H1 (cell line): Measurements from ENCODE around the gene LKAAEAR1. TPM values are rescaled to one million over a fixed set of nuclear protein-coding genes. Genes with fewer than 3 reads are reported as not detected.

Experiments
- CTCF ChIA-PET: fragments of 300-600 bp; sonication (Branson Sonifier 250); formaldehyde crosslinking; loops from one replicate; lab custom pipeline; 2021; ENCODE audit not compliant: partially characterized antibody; lab: Charles Lee
- POLR2A ChIA-PET: fragments of 300-600 bp; sonication (Branson Sonifier 250); formaldehyde crosslinking; loops from one replicate; lab custom pipeline; 2021; ENCODE audit warnings: inconsistent platforms; ENCODE audit not compliant: partially characterized antibody; lab: Charles Lee
- DNase-seq, 2 experiments: peaks; one replicate each; pipeline versions ENCODE4 v3.0.0 to v3.0.0-alpha.2; 2010 to 2022; ENCODE audit warnings: low spot score in 2 of 2, low read depth in 1 of 2, mixed read lengths in 1 of 2
- FAIRE-seq: peaks from 2 replicates; lab custom pipeline; 2011; peaks lifted over from hg19 to GRCh38; lab: Jason Lieb, UNC
- H2AFZ ChIP-seq: 2 replicates; pipeline ENCODE4 v1.8.1; 2012; ENCODE audit warnings: low read length, inconsistent platforms
- H2AK5ac ChIP-seq: 2 replicates; pipeline ENCODE4 v1.6.1; 2013; ENCODE audit warnings: low read depth, low read length
- H2BK120ac ChIP-seq: replicated peaks from 2 replicates; pipeline ENCODE3; 2013; ENCODE audit warnings: low read depth, low read length, inconsistent platforms
- H2BK12ac ChIP-seq: 2 replicates; pipeline ENCODE4 v1.6.1; 2013; ENCODE audit warnings: low read depth, low read length
- H2BK15ac ChIP-seq: 2 replicates; pipeline ENCODE4 v1.6.1; 2013; ENCODE audit warnings: low read length
- H2BK20ac ChIP-seq: 2 replicates; pipeline ENCODE4 v1.6.1; 2013; ENCODE audit warnings: low read length
- H2BK5ac ChIP-seq: 2 replicates; pipeline ENCODE4 v1.6.1; 2013; ENCODE audit warnings: low read depth, low read length
- H3K14ac ChIP-seq: 2 replicates; pipeline ENCODE4 v1.6.1; 2013; ENCODE audit warnings: inconsistent platforms; ENCODE audit not compliant: insufficient read length
- H3K18ac ChIP-seq: 2 replicates; pipeline ENCODE4 v1.6.1; 2013; ENCODE audit warnings: low read length; ENCODE audit errors: extremely low read depth
- H3K23ac ChIP-seq: 2 replicates; pipeline ENCODE4 v1.6.1; 2013; ENCODE audit warnings: inconsistent platforms; ENCODE audit not compliant: insufficient read length
- H3K23me2 ChIP-seq: 2 replicates; pipeline ENCODE4 v1.6.1; 2013; ENCODE audit warnings: low read depth, low read length
- H3K27ac ChIP-seq: 2 replicates; pipeline ENCODE4 v1.6.1; 2011; ENCODE audit warnings: low read depth, low read length, inconsistent platforms
- H3K27me3 ChIP-seq, 4 experiments: replicated peaks in 1 of 4; 1 replicate in 1 of 4; 2 replicates in 3 of 4; pipeline versions ENCODE4 v1.6.1 to v1.8.1; 2011 to 2013; ENCODE audit warnings: low read length in 3 of 4, mild to moderate bottlenecking in 3 of 4, inconsistent platforms in 2 of 4, mixed read lengths in 2 of 4, moderate library complexity in 1 of 4; ENCODE audit not compliant: control insufficient read depth in 3 of 4, insufficient read depth in 3 of 4; ENCODE audit errors: extremely low read depth in 1 of 4
- H3K36me3 ChIP-seq, 4 experiments: 2 replicates each; pipeline versions ENCODE4 v1.6.1 to v1.8.1; 2011 to 2013; ENCODE audit warnings: mild to moderate bottlenecking in 4 of 4, low read length in 3 of 4, moderate library complexity in 2 of 4, control low read depth in 1 of 4, inconsistent platforms in 1 of 4; ENCODE audit not compliant: insufficient read depth in 4 of 4, control insufficient read depth in 2 of 4
- H3K4ac ChIP-seq: replicated peaks from 2 replicates; pipeline ENCODE3; 2013; ENCODE audit warnings: low read length, low read depth, mixed read lengths, inconsistent platforms; ENCODE audit not compliant: insufficient read length
- H3K4me1 ChIP-seq, 4 experiments: replicated peaks in 1 of 4; 1 replicate in 1 of 4; 2 replicates in 3 of 4; pipeline versions ENCODE4 v1.6.1 to v1.8.1; 2011 to 2013; ENCODE audit warnings: low read length in 3 of 4, inconsistent platforms in 2 of 4, mixed read lengths in 1 of 4; ENCODE audit not compliant: insufficient read depth in 4 of 4, control insufficient read depth in 3 of 4
- H3K4me2 ChIP-seq, 2 experiments: 2 replicates each; pipeline versions ENCODE4 v1.6.1 to v1.8.1; 2011 to 2013; ENCODE audit warnings: low read depth in 2 of 2, low read length in 2 of 2, control low read depth in 1 of 2, inconsistent platforms in 1 of 2, mild to moderate bottlenecking in 1 of 2; ENCODE audit not compliant: insufficient read depth in 1 of 2
- H3K4me3 ChIP-seq, 4 experiments: fragments of 200-600, 300-600 bp in 1 of 4; sonication (generic), shearing (Covaris generic), sonication (Bioruptor Twin) in 1 of 4; 2 replicates each; pipeline versions ENCODE4 v1.5.1 to v1.8.1; 2011 to 2016; ENCODE audit warnings: low read length in 4 of 4, low read depth in 3 of 4, control low read depth in 2 of 4, inconsistent platforms in 2 of 4, mild to moderate bottlenecking in 2 of 4, mixed read lengths in 1 of 4, moderate library complexity in 1 of 4; ENCODE audit not compliant: insufficient read depth in 2 of 4; ENCODE audit errors: extremely low read depth in 1 of 4
- H3K56ac ChIP-seq: replicated peaks from 2 replicates; pipeline ENCODE3; 2013; ENCODE audit warnings: low read depth, mild to moderate bottlenecking, mixed read lengths, low read length, inconsistent platforms; ENCODE audit not compliant: insufficient read length
- H3K79me1 ChIP-seq: 2 replicates; pipeline ENCODE4 v1.6.1; 2013; ENCODE audit warnings: low read depth, low read length, control low read depth
- H3K79me2 ChIP-seq, 2 experiments: 2 replicates each; pipeline versions ENCODE4 v1.6.1 to v1.8.1; 2012 to 2013; ENCODE audit warnings: low read length in 2 of 2, mild to moderate bottlenecking in 2 of 2, inconsistent platforms in 1 of 2; ENCODE audit not compliant: insufficient read depth in 2 of 2, control insufficient read depth in 1 of 2
- H3K9ac ChIP-seq, 4 experiments: replicated peaks in 1 of 4; 1 replicate in 1 of 4; 2 replicates in 3 of 4; pipeline versions ENCODE4 v1.6.1 to v1.8.1; 2011 to 2013; ENCODE audit warnings: low read depth in 3 of 4, low read length in 3 of 4, control low read depth in 2 of 4, mild to moderate bottlenecking in 2 of 4, moderate library complexity in 2 of 4, inconsistent platforms in 1 of 4; ENCODE audit errors: extremely low read depth in 1 of 4
- H3K9me3 ChIP-seq, 2 experiments: 2 replicates each; pipeline versions ENCODE4 v1.6.1 to v1.8.1; 2012 to 2013; ENCODE audit warnings: mild to moderate bottlenecking in 2 of 2, moderate library complexity in 2 of 2, control low read depth in 1 of 2, inconsistent platforms in 1 of 2, low read depth in 1 of 2, low read length in 1 of 2, mixed read lengths in 1 of 2; ENCODE audit not compliant: insufficient read depth in 2 of 2
- H4K20me1 ChIP-seq, 2 experiments: replicated peaks in 1 of 2; 2 replicates each; pipeline versions ENCODE3 to v1.8.1; 2011 to 2013; ENCODE audit warnings: inconsistent platforms in 2 of 2, low read length in 2 of 2, mild to moderate bottlenecking in 1 of 2; ENCODE audit not compliant: insufficient read depth in 2 of 2, control insufficient read depth in 1 of 2
- H4K5ac ChIP-seq: 2 replicates; pipeline ENCODE4 v1.6.1; 2013; ENCODE audit warnings: low read length, low read depth, mixed read lengths, inconsistent platforms; ENCODE audit not compliant: insufficient read length
- H4K8ac ChIP-seq: 2 replicates; pipeline ENCODE4 v1.8.0; 2013; ENCODE audit warnings: mild to moderate bottlenecking, moderate library complexity, low read length, inconsistent platforms; ENCODE audit not compliant: insufficient read depth; ENCODE audit errors: extremely low read depth
- H4K91ac ChIP-seq: replicated peaks from 2 replicates; pipeline ENCODE3; 2013; ENCODE audit warnings: low read length, mixed read lengths, inconsistent platforms; ENCODE audit not compliant: insufficient read length
- CHD2 ChIP-seq: IDR thresholded peaks from 2 replicates; pipeline ENCODE4 v1.6.1; 2012; ENCODE audit warnings: low read length, improper control_type of control experiment
- HDAC6 ChIP-seq: IDR thresholded peaks from one replicate; pipeline ENCODE4 v1.7.1; 2012; ENCODE audit warnings: low read depth, mild to moderate bottlenecking, inconsistent platforms, low read length, moderate library complexity
- POLR2AphosphoS5 ChIP-seq: IDR thresholded peaks from 2 replicates; pipeline ENCODE4 v1.6.1; 2011; ENCODE audit warnings: low read depth, low read length
- RNF2 ChIP-seq: fragments of 200-900, 300-1000 bp; sonication (generic); IDR thresholded peaks from 2 replicates; pipeline ENCODE4 v1.7.1; 2016; ENCODE audit warnings: borderline replicate concordance, low read depth, mild to moderate bottlenecking, antibody characterized with exemption, low read length; ENCODE audit not compliant: poor library complexity, severe bottlenecking; ENCODE audit errors: missing control alignments
- SP1 ChIP-seq: IDR thresholded peaks from 2 replicates; pipeline ENCODE4 v1.6.1; 2011; ENCODE audit warnings: low read depth, low read length
- YY1 ChIP-seq: IDR thresholded peaks from 2 replicates; pipeline ENCODE4 v1.6.1; 2011; ENCODE audit warnings: low read depth, mild to moderate bottlenecking, low read length
- WGBS, 2 experiments: shearing (Covaris generic) in 1 of 2; methylation state at CpG; one replicate each; pipeline versions ENCODE4 v1.1.6 to v1.1.7; 2013 to 2015; ENCODE audit warnings: low lambda C conversion rate in 2 of 2, mixed read lengths in 2 of 2, inconsistent platforms in 1 of 2, low coverage in 1 of 2, missing lambda C conversion rate in 1 of 2; ENCODE audit not compliant: insufficient replicate concordance in 2 of 2, insufficient coverage in 1 of 2, insufficient read length in 1 of 2; ENCODE audit errors: extremely low coverage in 1 of 2, missing lambda C conversion rate in 1 of 2; 5-methylcytosine and 5-hydroxymethylcytosine counted together
- polyA plus RNA-seq, 7 experiments: library from polyadenylated mRNA; depleted of rRNA in 3 of 7; stranded (reverse) in 5 of 7; unstranded in 2 of 7; fragments of >200 nt in 5 of 7; fragments of 200-250 nt in 2 of 7; gene quantifications; 1 replicate in 5 of 7; 2 replicates in 1 of 7; 4 replicates in 1 of 7; pipeline versions ENCODE4 v1.2.1 to v1.2.3, GENCODE V29; 2011 to 2013; ENCODE audit warnings: missing spikeins in 2 of 7, mixed read lengths in 2 of 7
- total RNA-seq: library from RNA; stranded (reverse); fragmentation: NEBNext Ultra II Directional; extraction: Animal tissue kit (Norgen Biotek cat#: 25700); gene quantifications from 2 replicates; pipeline ENCODE4 v1.2.1, GENCODE V29; 2021
- TF ChIP-seq, protein P1 (sequence below), 3 experiments: IDR thresholded peaks; 1 replicate in 2 of 3; 2 replicates in 1 of 3; pipeline versions ENCODE4 v1.5.1 to v1.6.1; 2011; ENCODE audit warnings: low read length in 3 of 3, mild to moderate bottlenecking in 3 of 3, inconsistent platforms in 2 of 3, low read depth in 1 of 3, moderate library complexity in 1 of 3; ENCODE audit not compliant: insufficient read depth in 1 of 3; ENCODE audit errors: control extremely low read depth in 1 of 3

The LKAAEAR1 gene
- total and polyA plus RNA-seq, 2 of the 8 experiments (the other 6 are each of a cell fraction or from before 2014, with no cell fraction given), result 0.41 to 0.53 TPM

DNA sequence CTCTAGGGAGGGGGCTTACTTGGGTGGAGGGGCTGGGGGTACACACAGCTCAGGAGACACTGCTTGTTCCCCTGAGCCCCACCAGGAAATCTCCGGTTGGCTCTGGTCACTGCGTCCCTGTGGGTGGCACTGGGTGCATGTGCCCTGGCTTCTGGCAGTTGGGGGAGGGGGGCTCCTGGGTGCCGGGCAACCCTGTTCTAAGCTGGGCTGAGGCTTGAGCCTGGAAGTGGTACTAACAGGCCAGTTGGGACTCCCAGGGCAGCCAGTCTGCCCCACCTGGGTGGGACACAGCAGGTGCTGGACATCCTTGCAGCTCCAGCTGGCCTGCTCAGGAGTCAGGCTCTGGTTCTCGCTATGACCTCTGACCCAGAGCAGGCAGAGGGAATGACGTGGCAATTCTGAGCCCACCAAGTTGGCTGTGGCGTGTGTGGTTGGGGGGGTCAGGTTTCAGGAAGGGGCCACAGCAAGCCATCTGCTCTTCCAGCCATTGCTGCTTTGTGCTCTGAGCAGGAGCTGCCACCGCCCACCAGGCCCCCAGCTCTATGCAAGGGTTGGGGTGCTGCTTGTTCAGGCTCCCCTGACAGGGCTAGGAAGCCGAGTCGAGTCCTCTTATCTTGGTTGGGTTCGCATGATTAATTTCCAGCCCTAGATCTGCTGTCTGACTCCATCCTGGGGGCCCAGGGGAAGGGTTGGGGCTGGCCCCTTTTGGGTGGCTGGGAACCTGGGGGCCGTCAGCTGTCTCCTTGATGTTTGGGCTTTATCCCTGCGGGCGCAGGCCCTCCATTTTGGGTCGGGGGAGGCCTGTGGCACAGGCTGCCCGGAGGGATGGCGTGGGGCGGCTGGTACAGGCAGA, 47.6 kb downstream of the LKAAEAR1 start:
- H3K4me3 ChIP-seq, result no peak overlapping the region
- peak overlapping the region; percentile 39; the same call in 1 of the 2 replicates for H2AK5ac ChIP-seq
- POLR2A ChIA-PET, result interaction anchor here (1.0 to 1.9 kb wide), 8 partner anchors 9 to 54 kb away, joined by 3 to 8 read pairs (median 4); partner anchors contain the start of gene TCEA2
- no peak overlapping the region for H3K23ac ChIP-seq
- no peak overlapping the region for H4K8ac ChIP-seq
- peak overlapping the region; percentile 84 for H2BK5ac ChIP-seq
- H2BK20ac ChIP-seq, result peak overlapping the region; percentile 61; the same call in 1 of the 2 replicates
- H3K4me2 ChIP-seq, result peak overlapping the region in 1 of 2 experiments; percentile 14; a peak in 2 of 4 replicates
- H3K79me1 ChIP-seq, result no peaks in the 10 kb centered on the region; the same call in 1 of the 2 replicates
- peak overlapping the region; percentile 47 for H4K5ac ChIP-seq
- 79% methylated on average over 12 of the region's 17 CpGs; no CpG with 5 or more reads in 1 of the 2 experiments for WGBS, 2 experiments
- H3K56ac ChIP-seq, result no peak overlapping the region
- H2AFZ ChIP-seq, result no peak overlapping the region
- H2BK12ac ChIP-seq, result 0 out of 2 replicates have a peak overlapping the region, but pooled peaks have one; percentile 60
- no peak overlapping the region for H3K4ac ChIP-seq
- H2BK15ac ChIP-seq, result no peak overlapping the region
- H3K23me2 ChIP-seq, result peaks cover 3% of the 10 kb centered on the region; the same call in 1 of the 2 replicates
- no peak overlapping the region for H3K14ac ChIP-seq
- H3K27ac ChIP-seq, result 0 out of 2 replicates have a peak overlapping the region, but pooled peaks have one; percentile 19
- CTCF ChIA-PET, result interaction anchor here (1.0 to 7.3 kb wide), 13 partner anchors 9 to 105 kb away, joined by 3 to 73 read pairs (median 3); partner anchors contain the start of genes LKAAEAR1, PRPF6 and TCEA2
- H3K79me2 ChIP-seq, result no peaks in the 10 kb centered on the region
- peak overlapping the region; percentile 83; the same call in 1 of the 2 replicates for H3K18ac ChIP-seq
- H3K36me3 ChIP-seq, result peaks cover 4 to 11% (median 7%) of the 10 kb centered on the region in 4 experiments; a peak in 5 of 8 replicates
- H3K27me3 ChIP-seq, result peaks cover 12 to 41% (median 33%) of the 10 kb centered on the region in 4 experiments
- H3K4me1 ChIP-seq, result peaks cover 0 to 19% (median 15%) of the 10 kb centered on the region in 4 experiments; a peak in 6 of 7 replicates
- H4K20me1 ChIP-seq, result peaks cover 0 to 3% of the 10 kb centered on the region in 2 experiments
- H2BK120ac ChIP-seq, result no peak overlapping the region
- H3K9ac ChIP-seq, result no peak overlapping the region
- FAIRE-seq (no peak), DNase-seq (no peak)
- peak overlapping the region; percentile 42 for H4K91ac ChIP-seq
- no peaks in the 10 kb centered on the region for H3K9me3 ChIP-seq
- TF ChIP-seq, protein P1, sequence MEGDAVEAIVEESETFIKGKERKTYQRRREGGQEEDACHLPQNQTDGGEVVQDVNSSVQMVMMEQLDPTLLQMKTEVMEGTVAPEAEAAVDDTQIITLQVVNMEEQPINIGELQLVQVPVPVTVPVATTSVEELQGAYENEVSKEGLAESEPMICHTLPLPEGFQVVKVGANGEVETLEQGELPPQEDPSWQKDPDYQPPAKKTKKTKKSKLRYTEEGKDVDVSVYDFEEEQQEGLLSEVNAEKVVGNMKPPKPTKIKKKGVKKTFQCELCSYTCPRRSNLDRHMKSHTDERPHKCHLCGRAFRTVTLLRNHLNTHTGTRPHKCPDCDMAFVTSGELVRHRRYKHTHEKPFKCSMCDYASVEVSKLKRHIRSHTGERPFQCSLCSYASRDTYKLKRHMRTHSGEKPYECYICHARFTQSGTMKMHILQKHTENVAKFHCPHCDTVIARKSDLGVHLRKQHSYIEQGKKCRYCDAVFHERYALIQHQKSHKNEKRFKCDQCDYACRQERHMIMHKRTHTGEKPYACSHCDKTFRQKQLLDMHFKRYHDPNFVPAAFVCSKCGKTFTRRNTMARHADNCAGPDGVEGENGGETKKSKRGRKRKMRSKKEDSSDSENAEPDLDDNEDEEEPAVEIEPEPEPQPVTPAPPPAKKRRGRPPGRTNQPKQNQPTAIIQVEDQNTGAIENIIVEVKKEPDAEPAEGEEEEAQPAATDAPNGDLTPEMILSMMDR (IDR thresholded peaks at IDR 0.05; ENCODE audit: control extremely low read depth in 1 of 3, insufficient read depth in 1 of 3, low read depth in 1 of 3, low read length in 3 of 3), result no peak
- TF ChIP-seq RNF2 (no peak), CHD2 (no peak), HDAC6 (no peak), SP1 (no peak), POLR2AphosphoS5 (no peak), YY1 (no peak)
